Stimulated activated CD4-positive, alpha-beta T cell treated with anti-CD3 and anti-CD28 coated beads, TNF-alpha, amount 100 ng/mL, for 48 hours (primary cell): Measurements from ENCODE around the gene MEGF10.

Source experiments
- DNase-seq, 3 donors: peaks; one replicate each; pipeline ENCODE4 v3.0.0-alpha.2; 2020; ENCODE audit warnings: low read depth in 3 of 3

MEGF10 gene

DNA sequence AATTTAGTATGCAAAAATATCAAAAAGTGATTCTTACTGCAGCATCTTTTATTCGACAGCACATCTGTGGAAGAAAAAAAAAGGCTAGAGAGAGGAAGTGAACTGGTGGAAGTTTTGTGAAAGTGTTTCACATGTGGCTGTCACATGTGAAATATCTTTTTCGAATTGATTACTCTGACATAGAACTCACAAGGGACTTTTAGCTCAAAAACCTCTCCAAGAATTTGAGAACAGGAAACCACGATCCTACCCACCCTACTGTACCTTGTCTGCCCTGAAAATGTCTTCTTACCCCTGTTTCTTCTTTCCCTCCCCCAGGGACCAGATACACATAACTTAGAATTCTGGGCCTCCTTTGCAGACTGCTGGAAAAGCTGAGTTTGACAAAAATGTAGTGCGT, 120.4 kb downstream of the MEGF10 start:
- no peak for DNase-seq

- no peak for DNase-seq
Observed at GRCh38 chr5:127411381-127411780, 120.8 kb downstream of the MEGF10 start.

- DNase-seq: no peak
Observed at GRCh38 chr5:127412698-127413097, 122.1 kb downstream of the MEGF10 start.

DNA sequence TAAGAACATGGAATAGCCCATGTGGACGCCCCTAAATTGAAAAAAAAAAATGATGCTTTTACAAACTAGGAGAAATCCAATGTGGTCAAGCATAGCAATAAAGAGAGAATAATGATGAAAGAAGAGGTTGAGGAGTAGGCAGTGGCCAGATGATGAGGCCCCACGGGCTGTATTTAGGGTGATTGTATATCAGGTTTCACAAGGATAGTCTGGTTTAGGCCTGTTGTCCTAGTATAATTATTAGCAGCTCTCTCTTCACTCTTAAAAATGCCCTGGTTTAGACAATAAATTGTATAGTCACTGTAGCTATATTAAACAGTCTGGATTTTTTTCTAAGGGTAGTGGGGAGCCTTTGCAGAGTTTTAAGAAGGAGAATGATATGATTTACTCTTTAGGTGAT, 124.4 kb downstream of the MEGF10 start:
- no peak for DNase-seq

DNA sequence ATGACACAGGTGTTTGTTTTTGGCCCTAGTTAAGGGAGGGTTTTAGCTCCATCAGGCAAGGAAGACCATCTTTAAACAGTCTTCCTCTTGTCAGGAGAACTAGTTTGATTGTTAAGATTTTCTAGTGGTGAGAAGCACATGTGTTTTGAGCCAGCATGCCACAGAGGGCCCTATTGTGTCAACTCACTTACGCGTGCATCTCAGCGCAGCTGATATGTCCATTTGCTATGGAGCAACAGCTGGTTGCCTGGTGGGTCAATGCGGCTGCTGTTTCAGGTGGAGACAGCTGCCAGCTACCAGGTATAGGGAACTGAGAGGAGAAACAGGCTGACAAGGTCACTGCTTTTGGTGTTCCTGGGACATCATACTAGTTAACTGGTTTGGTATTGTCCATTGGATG, 126.3 kb downstream of the MEGF10 start:
- no peak for DNase-seq

GRCh38 chr5:127417528-127417927, 126.9 kb downstream of the MEGF10 start:
- DNase-seq: no peak

GRCh38 chr5:127418367-127418766, 127.8 kb downstream of the MEGF10 start:
- DNase-seq: no peak

DNA sequence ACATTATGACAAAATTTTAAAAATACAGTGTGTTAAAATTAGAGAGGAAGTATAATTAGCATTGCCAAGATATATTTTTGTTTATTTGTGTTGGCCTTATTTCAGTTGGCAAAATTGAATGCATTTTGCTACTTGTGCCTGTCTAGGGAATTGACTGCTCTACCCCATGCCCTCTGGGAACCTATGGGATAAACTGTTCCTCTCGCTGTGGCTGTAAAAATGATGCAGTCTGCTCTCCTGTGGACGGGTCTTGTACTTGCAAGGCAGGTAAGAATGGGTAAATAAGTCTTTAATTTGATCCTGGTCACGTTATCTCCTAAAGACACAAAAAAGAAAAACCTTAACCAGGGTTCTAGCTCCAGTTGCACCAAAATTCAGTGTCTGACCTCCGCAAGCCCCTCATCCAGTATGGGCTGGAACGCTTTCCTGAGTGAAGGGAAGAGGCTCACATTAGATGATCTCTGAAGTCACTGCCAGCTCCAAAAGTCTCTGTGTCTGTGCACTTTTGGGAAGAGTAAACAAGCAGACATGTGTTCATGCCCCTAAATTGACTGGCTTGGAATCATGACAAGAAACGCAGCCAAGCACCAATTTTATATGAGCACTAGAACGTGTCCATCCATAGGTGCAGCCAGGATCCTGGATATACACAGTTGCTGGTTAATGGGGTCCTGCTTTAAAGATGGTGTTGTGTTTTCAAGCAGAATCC, 128.5 kb downstream of the MEGF10 start:
- no peak for DNase-seq

DNA sequence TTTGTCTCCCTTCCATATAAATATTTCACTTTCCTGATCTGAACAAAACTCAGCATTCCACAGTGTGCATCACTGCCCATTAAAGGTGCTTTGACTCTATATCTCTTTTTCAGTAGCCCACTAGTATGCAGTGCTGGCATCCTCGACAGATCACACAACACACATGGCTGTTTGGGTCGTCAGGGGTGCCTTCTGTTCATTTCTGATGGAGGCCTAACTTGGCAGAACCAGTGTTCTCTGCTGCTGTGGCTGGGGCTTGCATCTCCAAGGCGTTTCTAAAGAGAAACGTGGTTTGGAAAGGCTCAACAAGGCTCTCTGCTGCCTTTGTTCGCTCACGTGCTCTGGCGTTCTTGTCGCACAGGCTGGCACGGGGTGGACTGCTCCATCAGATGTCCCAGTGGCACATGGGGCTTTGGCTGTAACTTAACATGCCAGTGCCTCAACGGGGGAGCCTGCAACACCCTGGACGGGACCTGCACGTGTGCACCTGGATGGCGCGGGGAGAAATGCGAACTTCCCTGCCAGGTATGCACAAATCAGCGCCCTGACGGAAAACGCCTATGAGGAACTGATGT, 129.2 kb downstream of the MEGF10 start:
- no peak for DNase-seq

DNA sequence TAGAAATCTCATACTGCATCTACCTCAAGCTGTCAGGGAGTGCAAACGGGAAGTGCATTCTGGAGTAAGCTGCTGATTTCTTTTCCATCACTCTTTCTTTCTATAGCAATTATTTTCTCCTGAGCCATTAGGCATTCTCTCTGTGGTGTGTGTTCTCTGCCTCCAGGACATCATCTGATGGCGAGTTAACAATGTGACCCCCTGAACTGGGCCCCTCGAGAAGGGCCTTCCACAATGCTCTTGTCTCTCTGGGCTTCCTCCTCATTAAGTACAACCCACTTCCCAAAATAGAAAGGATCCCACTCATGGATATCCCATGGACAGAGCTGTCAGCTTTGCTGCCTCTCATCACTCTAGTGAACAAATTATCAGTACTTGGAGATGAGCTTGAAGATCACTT, 130.2 kb downstream of the MEGF10 start:
- DNase-seq: no peak

DNA sequence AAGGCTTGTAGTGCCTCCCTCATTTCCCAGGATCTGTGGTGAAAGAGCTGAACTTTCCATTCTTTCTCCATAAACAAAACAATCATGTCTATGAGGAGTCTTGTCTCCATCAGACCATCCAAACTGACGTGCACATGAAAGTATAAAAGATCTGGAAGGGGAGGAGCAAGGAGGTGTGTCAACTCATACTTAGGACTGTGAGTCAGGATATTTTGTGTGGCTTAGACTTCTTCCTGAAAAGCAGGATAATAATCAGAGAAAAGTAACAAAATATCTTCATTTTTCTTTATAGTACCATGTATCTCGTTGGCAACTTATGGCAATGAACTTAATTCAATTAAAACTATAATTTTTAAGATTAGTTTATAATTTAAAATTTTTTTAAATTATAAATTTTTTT, 130.9 kb downstream of the MEGF10 start:
- DNase-seq: no peak

DNA sequence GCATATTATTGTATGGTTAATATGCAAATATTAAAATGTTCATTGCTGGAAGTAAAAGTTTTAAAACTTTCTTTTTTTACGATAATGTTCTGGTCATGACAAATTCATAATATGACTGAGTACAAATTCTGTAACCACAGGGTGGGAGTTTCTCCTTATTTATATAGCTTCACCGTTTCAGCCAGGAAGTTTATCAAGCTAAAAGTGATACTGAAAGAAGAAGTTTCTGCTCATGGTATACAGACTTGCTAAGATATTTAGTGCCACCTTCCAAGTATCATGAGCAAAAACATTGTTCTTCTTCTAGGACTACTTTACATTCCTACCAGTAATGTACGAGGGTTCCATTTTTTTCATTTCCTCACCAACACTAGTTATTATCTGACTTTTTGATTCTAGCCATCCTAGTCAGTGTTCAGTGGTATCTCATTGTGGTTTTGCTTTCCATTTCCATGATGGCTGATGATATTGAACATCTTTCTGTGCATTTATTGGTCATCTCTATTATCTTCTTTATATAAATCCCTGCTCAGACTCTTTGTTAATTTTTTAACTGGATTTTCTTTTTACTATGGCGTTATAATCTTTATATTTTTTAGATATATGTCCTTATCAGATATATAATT, 132.7 kb downstream of the MEGF10 start:
- no peak for DNase-seq

- no peak for DNase-seq
Observed at GRCh38 chr5:127425037-127425436, 134.4 kb downstream of the MEGF10 start.

DNA sequence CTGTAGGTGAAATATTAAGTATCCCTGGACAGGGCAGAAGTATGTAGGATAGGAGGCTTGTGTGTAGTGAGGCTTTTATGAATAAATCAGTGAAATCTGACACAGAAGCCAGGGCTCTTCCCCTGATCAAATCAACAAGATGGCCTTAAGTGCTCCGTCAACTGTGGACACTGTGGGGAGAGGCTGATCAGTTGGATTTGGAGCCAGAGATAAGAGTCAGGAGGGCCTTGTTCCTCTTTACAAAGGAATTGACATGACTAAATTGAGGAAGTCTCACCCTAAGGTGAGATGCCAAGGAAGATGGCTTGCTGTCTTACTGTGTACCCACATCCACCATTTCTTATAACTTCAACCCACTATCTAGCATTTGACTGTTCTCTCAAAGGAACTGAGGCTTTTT, 135.3 kb downstream of the MEGF10 start:
- DNase-seq: no peak

DNA sequence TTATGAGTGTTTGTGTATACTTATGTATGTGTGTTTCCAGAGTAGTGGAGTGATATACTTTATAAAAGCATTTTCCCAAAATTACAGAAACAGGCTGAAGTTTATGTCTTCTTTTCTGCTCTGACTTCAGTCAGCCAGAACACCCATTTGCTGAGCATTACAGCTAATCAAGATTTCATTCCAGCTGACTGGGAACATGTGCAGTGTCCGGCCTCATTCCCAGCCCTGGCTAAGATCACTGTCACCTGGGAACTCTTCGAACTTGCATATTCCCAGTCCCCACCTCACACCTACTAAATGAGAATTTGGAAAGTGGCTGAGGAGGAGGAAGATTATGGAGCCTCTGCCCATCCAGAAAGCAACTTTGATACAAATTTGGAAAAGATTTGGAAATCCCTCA, 136.1 kb downstream of the MEGF10 start:
- DNase-seq: no peak

GRCh38 chr5:127428276-127428675, 137.7 kb downstream of the MEGF10 start:
- no peak for DNase-seq

DNA sequence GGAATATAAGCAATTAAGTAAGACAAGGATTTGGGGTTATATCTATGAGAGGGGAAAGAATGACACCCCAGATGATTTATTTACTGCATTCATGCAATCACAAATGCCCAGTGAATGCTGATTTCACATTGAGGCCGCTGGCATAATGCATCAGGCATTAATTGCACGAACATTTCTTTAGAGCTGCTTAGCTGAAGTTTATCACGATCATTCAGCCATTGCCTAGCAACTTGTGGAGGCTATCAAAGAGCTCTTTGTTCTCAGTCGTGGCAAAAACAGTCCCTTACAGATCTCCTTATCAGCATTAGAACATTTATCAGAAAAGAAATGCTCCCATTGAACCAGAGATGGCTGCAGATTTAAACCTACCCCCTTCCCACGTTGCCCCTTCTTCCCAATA, 138.2 kb downstream of the MEGF10 start:
- DNase-seq: no peak

- DNase-seq: no peak
Observed at GRCh38 chr5:127429928-127430327, 139.3 kb downstream of the MEGF10 start.

- DNase-seq: no peak
Observed at GRCh38 chr5:127430627-127431026, 140.0 kb downstream of the MEGF10 start.

DNA sequence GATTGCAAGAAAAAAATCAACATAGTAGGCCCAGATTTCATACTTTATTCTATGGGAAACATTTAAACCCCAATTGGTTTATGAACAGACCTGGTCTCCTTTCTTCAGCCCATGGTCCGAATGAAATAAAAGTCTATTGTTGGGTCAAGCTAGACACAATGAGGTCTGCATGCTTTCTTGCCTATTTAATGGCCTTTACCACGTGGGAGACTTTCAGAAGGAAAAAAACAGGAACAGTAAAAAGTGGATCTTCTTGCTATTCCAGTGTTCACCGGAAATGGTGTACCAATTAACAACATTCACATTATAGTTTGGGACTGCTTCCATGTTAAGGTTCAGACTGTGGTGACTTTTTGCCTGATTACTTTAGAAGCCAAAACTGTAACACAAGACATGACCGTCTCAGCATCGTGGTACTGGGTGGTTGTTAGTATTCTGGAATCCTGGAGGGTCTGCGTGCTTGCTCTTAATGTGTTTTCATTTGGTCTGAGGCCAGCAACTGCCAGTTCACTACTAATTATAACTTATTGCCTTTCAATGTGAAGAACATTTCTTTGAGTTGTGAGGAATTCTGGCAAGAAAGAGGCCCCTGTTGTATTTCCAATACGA, 141.5 kb downstream of the MEGF10 start:
- no peak for DNase-seq

- no peak for DNase-seq
Observed at GRCh38 chr5:127433526-127433925, 142.9 kb downstream of the MEGF10 start.

DNA sequence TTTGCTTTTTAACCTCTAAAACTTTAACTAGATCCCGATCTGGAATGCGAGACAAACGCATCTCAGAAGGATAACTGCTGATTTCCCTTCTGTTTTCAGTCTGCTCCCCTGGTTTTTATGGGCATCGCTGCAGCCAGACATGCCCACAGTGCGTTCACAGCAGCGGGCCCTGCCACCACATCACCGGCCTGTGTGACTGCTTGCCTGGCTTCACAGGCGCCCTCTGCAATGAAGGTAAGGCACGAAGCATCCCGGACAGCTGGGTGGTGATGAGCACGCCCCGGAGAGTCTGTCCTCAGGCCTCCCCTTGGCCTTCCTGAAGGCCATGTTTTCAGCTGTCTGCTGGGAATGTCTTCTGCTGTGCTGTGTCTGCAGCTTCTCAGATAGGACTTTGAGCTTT, 144.0 kb downstream of the MEGF10 start:
- no peak for DNase-seq

DNA sequence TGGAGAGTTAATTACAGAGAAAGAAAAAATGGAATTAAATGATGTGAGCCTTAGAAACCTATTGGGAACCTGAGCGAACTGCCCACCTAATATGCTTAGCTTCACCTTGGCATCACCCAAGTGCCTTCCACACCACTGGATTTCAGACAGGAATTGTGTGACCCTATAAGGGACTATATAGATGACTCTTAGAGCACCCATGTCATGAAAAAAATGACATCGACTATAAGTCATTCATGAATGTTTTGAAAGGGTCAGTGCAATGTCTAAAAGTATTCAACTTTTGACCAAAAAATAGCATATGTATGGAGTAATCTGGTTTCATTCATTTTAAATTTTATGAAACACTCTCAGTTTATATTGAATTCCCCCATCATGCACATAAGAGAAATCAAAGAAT, 145.2 kb downstream of the MEGF10 start:
- no peak for DNase-seq
